Activated T-cell treated with anti-CD3 and anti-CD28 coated beads, Interleukin-2, amount 50 U/mL, for 1 hour (primary cell): ENCODE results near the gene PLSCR1.

Experiments
- DNase-seq: peaks from one replicate; pipeline ENCODE4 v3.0.0-alpha.2; 2020

Gene PLSCR1, protein sequence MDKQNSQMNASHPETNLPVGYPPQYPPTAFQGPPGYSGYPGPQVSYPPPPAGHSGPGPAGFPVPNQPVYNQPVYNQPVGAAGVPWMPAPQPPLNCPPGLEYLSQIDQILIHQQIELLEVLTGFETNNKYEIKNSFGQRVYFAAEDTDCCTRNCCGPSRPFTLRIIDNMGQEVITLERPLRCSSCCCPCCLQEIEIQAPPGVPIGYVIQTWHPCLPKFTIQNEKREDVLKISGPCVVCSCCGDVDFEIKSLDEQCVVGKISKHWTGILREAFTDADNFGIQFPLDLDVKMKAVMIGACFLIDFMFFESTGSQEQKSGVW

DNA sequence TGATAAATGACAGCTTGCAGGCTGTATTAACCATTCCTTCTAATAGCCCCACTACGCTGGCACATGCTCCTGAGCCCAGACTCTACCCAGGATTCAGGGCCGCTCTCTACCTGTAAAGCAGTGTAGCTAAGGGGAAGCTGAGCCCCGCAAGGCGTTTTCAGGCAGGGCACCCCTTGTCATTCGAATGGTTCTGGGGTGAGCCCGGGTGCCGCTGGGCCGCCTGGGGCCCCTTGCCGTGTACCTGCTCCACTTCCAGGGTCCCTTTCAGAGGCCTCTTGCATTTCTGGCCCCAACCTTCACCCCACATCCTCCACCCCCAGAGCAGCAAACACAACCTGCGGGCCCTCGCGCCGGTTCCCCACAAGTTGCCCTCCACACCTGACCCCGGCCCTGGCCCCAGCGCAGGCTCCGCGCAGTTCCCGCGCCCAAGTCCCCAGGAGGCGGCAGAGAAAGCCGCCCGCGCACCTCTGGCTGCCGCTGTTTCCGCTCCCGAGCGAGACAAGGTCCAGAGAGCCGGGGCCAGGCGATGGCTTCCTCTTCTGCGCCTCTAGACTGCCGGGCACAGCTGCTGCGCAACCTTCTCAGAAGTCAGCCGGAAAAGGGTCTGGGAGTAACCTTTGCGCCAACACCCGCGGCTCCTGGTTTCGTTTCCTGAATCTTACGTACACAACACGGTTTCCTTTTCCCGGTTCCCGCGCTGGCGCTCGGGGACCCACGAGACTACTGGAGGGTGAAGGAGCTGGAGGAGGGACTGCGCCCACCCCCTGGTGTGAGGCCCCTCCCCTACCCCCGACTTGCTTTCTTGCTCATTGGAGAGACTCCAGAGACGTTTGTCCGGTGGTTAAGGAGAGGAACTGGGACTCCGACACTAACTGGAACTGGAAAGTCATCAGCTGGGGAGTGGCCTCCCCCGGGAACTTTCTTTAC is at the start of gene PLSCR1:
Gene PLSCR1, minus strand, starts transcription at position 606 of the 927 bp plus-strand sequence. CDS start 8,055 bp downstream, outside the sequence.
- peak; percentile 70 for DNase-seq

DNA sequence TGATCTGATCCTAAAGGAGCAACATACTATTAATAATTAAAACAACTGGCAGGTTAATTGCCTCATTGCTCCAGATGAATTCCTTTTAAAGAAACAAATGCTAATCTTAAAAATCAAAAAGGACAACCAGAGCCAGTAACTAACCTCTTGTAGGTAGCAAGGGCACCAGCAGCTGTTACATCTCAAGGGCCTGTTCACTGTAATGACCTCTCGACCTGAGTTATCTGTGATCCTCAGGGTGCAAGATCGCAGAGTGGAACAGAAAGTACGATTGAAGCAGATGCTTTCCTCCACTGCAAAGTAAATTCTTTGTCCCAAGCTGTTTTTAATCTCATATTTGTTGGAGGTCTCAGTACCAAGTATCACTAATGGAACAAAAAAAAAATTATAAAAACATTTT is 49.4 kb upstream of the PLSCR1 start:
- no peak for DNase-seq

DNA sequence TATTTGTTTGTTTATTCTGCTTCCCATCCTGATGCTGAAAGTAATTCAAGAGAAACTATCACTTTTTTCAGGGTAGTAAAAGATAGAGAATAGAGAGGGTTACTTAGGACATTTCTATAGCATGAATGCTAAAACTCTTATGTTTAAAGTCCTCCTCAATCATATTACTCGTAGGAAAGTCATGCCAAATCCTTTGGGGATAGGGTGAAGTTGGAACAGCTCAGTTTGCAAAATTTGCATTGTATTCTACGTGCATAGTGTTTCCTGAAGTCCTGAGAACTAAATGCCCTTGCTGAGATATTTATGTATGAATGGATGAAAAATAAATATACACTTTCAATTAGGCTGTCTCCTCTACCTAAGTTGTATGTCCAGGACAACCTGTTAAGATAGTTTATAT is 46.1 kb upstream of the PLSCR1 start:
- DNase-seq: no peak

DNA sequence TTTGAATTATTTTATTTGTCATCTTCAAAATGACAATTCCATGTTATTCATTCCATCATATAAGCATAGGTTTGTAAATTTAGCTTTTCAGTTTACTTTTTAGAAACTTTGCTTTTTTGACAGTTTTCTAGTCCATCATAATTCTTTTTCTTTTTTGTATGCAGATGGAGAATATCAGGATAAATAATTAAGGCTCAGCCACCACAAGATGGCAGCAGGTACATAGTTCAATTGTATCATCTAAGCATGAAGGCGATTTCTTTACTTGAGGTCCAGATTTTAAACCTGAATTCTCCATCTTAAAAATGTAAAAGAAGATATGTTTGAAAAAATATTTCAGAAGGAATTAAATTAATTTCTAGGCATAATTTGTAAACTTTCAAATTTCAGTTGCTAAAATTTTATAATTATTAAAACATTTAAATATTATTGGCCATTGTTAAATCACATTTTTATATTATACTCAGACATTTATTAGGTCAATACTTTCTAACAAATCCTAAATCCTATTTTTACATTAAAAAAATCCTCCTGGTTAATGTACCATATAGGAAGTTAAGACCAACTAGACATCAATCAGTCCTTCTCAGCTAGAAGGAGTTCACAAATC is 45.6 kb upstream of the PLSCR1 start:
- DNase-seq: no peak

DNA sequence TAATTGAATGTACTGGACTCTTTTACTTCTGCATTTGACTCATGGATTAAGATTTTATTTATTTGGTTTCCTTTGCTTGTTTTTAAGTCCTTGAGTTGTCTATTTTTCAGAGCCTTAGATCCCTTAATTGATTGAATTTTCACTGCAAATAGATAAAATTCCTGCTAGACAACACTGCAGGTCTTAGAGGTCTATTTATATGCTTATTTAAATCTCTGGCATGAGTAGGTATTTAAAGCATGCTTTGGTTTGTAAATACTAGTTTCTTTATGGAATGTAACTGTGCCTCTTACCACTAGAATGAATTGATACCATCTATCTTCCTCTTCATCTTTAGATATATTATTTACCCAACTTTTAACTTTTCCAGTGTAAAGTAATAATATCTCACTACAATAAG is 40.7 kb upstream of the PLSCR1 start:
- DNase-seq: no peak

DNA sequence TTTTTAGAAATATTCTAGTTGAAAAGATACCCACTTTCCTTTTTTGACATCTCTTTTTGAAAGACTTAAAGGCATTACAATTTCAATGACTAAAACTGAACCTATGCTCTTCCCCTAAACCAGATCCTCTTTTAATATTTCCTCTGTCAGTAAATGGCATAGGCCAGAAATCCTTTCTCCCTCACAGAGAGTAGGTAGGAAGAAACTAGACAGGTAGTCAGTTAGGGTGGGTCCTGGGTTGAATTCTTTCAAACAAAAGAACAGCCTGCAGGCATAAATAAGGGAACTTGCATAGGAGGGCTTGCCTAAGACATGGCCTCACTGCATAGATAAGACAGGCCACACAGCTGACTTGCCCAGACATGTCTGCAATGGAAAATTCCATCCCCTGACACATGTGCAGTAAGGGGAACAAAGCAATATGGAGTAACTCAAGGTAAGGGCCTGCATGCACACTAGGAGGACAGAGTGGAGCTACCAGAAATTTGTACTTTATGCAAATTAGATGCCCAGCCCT is 37.6 kb upstream of the PLSCR1 start:
- no peak for DNase-seq

DNA sequence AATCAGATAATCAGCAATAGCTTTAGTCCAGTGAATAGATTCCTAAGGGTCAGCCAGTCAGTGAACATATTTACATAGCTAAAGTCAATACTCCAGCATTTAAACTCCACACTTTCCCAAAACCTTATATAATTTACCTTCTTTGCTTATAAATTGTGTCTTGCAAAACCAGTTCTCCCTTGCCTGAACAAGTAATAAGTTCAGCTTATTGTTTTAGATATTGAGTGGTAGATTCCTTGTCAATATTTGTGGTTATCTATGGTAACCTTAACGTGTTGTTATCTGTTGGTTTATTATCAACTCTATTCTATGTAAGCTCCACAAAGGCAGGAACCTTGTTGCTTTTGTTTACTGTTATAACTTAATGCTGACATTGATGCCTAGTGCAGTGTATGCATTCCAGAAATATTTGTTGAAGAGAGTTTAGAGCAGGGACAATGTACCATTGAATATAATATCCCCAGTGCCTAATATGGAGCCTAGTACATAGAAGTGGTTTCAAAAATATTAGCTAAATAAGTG is 36.7 kb upstream of the PLSCR1 start:
- DNase-seq: no peak

DNA sequence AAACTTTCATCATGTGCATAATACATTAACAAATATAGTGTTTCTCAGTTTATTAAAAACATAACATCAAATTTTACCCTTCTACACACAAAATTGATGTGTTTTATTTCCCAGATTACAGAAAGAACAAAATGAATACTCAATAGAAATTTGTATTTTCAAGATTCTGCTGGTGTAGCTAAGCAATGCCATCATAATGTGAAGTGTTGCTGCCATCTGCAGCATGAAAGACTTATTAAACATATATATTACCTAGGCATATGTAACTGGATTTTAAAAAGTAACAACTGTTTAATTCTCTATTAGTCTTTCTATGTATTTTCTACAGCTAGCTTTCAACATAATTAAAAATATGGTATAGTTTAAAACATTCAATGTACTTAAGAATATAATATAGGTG is 33.3 kb upstream of the PLSCR1 start:
- DNase-seq: no peak

DNA sequence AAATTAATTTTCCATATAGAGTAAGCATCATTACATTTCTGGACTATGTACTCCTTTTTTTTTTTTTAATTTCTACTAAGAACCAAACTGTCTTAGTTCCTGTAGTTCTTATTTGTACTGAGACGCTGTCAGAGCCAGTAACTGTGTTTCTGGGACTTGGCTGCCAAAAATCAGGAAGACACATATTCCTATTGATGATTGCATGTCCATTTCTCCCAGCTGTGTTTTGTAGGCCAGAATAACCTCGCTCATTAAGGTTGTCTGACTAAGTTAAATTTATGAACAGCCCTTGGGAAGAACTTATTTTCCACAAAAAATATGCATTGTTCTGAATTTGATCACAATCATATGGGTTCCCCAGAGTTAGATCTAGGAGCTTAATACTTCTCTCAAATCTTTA is 31.2 kb upstream of the PLSCR1 start:
- no peak for DNase-seq

DNA sequence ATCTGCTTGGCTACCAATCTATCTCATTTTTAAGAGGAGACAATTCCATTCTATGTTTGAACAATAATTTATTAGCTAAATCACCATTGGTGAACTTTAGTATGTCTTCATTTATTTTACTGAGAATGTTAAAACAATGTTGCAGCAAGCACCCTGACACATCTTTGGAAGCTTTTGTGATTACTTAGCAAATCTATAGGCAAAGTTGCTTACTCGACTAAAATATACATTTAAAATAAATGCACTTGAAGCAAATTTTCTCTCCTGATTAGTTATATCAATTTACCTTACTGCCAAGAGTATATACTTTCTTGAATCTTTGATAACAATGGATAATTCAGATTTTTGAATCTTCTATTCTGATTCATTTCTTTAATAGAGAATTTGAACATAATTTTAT is 29.8 kb upstream of the PLSCR1 start:
- DNase-seq: no peak

DNA sequence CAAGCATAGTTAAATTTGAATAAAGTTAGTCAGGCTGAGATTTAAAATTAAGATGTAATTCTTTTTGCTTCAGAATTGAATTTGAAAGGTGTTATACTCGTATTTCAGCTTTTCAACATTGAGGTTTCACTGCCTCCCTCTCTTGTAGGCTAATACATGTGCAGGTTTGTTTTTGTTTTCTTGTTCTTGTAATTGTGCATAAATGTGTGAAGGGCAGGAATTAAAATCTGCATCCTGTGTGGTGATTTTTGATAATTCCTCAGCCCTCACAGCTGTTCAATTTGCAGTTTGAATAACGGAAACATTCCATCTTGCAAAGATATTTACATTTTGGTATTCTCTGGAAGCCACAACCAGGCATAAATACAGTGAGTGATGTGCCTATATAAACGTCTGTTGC is 24.9 kb upstream of the PLSCR1 start:
- DNase-seq: no peak

DNA sequence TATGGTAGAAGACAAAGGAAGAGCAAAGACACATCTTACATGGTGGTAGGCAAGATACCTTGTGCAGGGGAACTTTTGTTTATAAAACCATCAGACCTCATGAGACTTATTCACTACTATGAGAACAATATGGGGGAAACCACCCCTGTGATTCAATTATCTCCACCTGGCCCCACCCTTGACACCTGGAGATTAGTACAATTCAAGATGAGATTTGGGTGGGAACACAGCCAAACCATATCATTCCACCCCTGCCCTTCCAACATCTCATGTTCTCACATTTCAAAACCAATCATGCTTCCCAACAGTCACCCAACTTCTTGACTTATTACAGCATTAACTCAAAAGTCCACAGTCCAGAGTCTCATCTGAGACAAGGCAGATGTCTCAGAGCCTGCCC is 21.7 kb upstream of the PLSCR1 start:
- DNase-seq: no peak

DNA sequence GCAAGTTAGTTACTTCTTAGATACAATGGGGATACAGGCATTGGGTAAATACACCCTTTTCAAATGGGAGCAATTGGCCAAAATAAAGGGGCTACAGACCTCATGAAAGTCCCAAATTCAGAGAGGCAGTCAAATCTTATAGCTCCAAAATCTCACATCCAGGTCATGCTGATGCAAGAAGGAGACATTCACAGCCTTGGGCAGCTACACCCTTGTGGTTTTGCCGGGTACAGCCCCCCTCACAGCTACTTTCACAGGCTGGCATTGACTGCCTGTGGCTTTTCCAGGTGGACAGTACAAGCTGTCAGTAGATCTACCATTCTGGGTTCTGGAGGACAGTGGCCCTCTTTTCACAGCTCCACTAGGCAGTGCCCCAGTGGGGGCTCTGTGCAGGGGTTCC is 17.5 kb upstream of the PLSCR1 start:
- no peak for DNase-seq

DNA sequence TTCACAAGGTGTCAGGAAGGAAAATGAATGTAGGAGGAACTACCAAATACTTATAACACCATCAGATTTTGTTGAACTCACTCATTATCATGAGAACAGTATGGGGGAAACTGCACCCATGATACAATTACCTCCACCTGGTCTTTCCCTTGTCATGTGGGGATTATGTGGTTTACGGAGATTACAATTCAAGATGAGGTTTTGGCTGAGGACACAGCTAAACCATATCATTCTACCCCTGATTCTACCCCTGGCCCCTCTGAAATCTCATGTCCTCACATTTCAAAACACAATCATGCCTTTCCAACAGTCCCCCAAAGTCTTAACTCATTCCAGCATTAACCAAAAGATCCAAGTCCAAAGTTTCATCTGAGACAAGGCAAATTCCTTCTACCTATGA is 17.1 kb upstream of the PLSCR1 start:
- no peak for DNase-seq

DNA sequence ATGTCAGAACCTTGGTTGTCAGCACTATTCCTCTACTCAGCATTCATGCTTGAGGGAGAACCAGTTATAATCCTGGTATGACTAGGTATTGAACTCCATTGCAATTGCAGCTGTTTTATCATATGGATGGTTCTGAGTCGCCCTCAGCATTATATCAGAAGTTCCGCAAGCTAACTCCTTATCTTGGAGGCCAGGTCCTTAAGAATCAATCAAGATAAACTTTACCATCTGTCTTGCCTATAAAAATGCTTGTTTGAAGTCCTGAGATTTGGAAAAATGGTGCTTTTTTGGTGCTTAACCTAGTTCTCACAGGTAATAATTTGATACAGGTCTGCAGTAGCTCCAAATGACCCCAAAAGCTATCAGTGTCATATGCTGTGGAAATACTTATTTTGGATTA is 16.3 kb upstream of the PLSCR1 start:
- no peak for DNase-seq

DNA sequence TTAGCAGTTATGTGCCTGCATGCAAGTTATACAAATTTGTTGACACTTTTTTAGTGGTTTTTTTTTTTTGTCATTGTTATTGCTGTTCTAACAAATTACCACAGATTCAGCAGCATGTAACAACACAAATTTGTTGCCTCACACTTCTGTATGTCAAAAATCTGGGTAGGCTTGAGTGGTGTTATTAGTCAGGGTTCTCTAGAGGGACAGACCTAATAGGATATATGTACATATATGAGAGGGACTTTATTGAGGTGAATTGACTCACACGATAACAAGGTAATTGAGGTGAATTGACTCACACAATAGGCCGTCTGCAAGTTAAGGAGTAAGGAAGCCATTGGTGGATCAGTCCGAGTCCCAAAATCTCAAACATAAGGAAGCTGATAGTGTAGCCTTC is 15.0 kb upstream of the PLSCR1 start:
- no peak for DNase-seq

DNA sequence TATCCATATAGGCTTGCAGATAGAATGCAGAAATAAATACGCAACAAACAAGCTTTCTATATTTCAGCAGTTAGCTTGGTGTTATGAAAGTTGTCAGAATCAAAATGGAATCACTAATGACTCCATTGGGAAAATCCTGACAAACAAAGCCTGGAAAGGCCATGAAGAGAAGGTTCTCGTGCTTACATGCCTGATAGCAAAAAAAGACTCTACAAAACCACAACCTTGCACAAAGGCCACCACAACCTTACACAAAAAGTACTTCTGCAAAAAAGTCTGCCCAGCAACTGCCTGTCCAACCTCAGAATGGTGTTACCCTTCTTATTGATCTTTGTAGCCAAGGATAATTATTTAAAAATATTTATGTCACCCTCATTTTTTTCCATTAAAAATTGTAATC is 14.4 kb upstream of the PLSCR1 start:
- DNase-seq: no peak

DNA sequence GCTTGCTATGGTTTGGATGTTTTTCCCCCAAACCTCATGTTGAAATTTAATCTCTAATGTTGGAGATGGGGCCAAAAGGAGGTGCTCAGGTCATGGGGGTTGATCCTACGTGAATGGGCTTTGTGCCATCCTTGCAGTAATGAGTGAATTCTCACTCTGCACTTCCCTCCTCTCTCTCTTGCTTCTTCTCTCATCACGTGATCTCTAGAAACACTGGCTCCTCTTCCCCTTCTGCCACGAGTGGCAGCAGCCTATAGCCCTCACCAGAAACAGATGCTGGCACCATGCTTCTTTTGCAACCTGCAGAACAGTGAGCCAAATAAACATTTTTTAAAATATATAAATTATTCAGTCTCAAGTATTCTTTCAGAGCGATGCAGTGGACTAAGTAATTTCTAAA is 13.3 kb upstream of the PLSCR1 start:
- no peak for DNase-seq

DNA sequence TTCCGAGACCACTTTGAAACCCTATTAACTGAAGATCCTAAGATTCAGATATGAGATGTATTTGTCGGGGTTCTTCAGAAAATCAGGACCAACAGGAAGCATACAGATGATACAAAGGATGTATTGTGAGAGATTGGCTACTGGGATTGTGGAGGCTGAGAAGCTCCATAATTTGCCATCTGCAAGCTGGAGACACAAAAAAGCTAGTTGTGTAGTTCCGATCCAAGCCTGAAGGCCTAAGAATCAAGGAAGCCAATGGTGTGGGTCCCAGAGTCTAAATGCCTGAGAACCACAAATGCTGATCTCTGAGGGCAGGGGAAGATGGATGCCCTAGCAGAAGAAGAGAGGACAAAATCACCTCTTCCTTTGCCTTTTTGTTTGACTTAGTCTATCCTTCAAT is 10.9 kb upstream of the PLSCR1 start:
- DNase-seq: no peak

DNA sequence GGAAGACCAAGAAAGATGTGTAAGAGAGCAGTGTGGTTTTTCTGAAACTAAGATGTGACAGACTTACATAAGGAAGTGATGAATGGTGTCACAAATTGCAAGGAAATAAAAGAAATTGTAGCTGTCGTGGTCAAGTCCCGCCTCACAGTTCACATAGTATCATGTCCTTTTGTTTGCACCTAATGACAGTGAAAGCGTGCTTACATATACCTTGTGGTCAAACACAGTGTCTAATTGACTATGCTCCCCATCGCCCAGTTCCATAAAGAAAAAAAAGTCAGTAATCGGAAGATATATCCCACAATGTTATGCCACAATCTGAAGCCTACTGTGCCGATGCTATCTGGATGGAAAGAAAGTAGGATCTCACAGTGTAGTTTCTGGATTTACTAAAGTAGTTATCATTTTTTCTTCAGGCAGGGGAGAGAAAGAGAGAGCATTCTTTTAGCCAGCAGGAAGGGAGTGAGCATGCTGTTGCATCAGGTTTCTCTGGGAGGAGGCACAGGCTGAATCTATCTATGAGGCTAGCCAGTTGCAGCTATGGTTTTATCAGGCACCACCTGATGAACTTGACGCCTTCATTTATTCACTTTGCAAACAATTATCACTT is 9.8 kb upstream of the PLSCR1 start:
- DNase-seq: no peak

DNA sequence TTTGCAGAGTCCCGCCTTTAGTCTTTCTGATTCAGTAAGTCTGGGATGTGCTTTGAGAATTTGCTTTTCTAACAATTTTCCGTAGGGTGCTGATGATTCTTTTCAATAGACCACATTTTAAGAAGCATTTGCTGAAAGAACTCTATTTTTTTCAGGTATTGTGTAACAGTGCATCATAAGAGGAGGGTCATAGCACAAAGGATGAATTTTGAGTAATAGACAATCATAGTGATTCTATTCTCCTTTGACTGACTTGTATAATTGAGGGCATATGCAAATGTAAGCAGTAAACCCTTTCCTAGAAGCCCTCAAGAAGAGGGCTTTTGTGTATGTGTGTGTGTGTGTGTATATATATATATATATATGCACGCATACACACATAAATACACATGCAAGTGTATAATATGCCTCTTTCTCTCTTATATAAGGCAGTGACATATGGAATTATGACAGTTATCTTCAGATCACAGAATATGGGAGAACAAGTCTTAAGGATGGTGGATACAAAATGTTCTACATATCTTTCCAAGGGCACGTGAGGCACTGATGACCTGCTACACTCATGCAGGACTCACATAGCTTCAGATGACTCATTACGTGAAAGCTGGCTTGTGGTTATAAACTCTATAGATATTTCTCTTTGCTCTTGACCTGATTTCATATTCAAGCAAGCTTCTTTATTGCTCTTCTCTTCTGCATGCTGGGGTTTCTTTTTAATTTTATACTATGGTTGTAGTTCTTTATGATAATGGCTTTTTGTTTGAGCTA is 6.5 kb upstream of the PLSCR1 start:
- DNase-seq: no peak

DNA sequence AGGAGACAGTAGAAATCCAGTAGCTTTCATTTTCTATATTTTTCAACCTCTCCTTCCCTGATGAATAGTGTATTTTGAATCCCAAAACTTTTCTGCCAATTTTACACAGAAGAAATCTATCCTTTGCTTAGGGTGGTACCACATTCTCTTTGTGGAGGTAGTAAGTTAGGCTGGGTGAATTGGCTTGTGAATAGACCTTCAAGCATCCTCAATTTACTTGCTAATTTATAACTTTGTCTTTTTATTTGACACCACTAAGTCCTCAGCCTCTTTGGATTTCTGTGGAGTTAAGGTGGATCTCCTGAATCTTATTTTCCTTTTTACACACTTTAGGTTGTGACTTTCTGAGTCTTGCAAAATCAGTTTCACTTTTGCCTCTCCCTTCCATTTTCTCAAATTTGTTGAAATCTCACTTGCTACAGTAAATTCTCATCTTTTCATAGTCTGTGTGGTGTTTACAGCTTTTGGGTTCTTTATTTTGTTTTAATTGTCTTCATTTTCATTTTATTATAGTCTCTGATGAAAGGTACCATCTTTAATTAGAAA is 5.7 kb upstream of the PLSCR1 start:
- DNase-seq: no peak
